ENCODE measurements around the gene WDR88.
"Not testable (repeated sequence)": the region's sequence is repeated elsewhere in the genome, so short reads cannot be mapped to it uniquely, and the experiment has no call there.

WDR88 gene

GRCh38 chr19:33150852-33151518, 19.1 kb downstream of the WDR88 start:
- Mint-ChIP-seq H3K27me3 (no peaks in the 10 kb centered on the region), H3K4me1 (ENCODE audit: low read depth) (no peaks in the 10 kb centered on the region), H3K9me3 (no peaks in the 10 kb centered on the region), H3K36me3 (ENCODE audit: low read depth) (no peaks in the 10 kb centered on the region), H3K27ac (no peak overlapping the region), H3K4me3 (no peak overlapping the region)

DNA sequence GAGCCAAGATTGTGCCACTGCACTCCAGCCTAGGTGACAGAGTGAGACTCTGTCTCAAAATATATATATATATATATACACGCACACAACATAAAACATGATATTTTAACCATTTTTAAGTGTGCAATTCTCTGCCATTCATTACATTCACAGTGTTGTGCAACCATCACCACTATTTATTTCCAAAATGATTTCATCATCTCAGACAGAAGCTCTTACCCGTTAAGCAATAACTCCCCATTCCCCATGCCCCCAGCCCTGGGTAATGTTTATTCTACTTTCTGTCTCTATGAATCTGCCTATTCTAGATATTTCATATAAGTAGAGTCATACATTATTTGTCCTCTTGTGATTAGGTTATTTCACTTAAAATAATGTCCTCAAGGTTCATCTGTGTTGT, 20.3 kb downstream of the WDR88 start:
- Mint-ChIP-seq H3K27ac (no peak overlapping the region), H3K4me3 (no peak overlapping the region), H3K4me1 (ENCODE audit: low read depth) (no peaks in the 10 kb centered on the region), H3K9me3 (no peaks in the 10 kb centered on the region), H3K27me3 (no peaks in the 10 kb centered on the region), H3K36me3 (ENCODE audit: low read depth) (no peaks in the 10 kb centered on the region)

GRCh38 chr19:33152625-33153024, 20.7 kb downstream of the WDR88 start:
- not testable (repeated sequence) for H3K4me3 Mint-ChIP-seq; H3K36me3 Mint-ChIP-seq (ENCODE audit: low read depth); H3K9me3 Mint-ChIP-seq; H3K4me1 Mint-ChIP-seq (ENCODE audit: low read depth); H3K27me3 Mint-ChIP-seq; H3K27ac Mint-ChIP-seq

DNA sequence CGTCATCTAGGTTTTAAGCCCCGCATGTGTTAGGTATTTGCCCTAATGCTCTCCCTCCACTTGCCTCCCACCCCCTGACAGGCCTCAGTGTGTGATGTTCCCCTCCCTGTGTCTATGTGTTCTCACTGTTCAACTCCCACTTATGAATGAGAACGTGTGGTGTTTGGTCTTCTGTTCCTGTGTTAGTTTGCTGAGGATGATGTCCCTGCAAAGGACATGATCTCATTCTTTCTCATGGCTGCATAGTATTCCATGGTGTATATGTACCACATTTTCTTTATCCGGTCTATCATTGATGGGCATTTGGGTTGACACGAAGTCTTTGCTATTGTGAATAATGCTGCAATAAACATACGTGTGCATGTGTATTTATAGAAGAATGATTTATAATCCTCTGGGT, 22.4 kb downstream of the WDR88 start:
- H3K36me3 Mint-ChIP-seq (ENCODE audit: low read depth); H3K9me3 Mint-ChIP-seq; H3K27me3 Mint-ChIP-seq; H3K4me3 Mint-ChIP-seq; H3K27ac Mint-ChIP-seq: not testable (repeated sequence)
- peaks cover 10% of the 10 kb centered on the region for H3K4me1 Mint-ChIP-seq (ENCODE audit: low read depth)

GRCh38 chr19:33156334-33156733, 24.4 kb downstream of the WDR88 start:
- peaks cover 30% of the 10 kb centered on the region for H3K4me1 Mint-ChIP-seq (ENCODE audit: low read depth)
- no peak overlapping the region for H3K4me3 Mint-ChIP-seq
- H3K27ac Mint-ChIP-seq: no peak overlapping the region
- no peaks in the 10 kb centered on the region for H3K9me3 Mint-ChIP-seq
- no peaks in the 10 kb centered on the region for H3K27me3 Mint-ChIP-seq
- peaks cover 4% of the 10 kb centered on the region for H3K36me3 Mint-ChIP-seq (ENCODE audit: low read depth)

DNA sequence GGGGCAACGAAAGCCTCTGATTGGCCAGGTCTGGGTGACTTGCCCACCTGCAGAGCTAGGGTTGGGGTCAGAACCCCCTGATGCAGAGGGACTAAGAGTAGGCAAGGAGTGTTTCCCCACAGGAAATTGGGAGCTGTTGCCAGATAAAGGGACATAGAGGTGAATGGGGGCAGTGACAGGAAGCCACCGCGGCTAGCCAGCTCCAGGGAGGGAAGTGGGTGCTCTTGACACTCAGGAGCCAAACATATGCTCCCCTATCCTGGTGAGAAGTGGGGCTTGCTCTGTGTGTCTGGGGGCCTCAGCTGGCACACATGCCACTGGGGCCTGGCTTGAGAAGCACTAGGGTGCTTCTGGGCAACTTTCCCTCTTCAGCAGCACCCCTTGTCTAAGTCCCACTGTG, 26.0 kb downstream of the WDR88 start:
- Mint-ChIP-seq H3K4me3 (no peak overlapping the region), H3K4me1 (ENCODE audit: low read depth) (peaks cover 33% of the 10 kb centered on the region), H3K36me3 (ENCODE audit: low read depth) (peaks cover 4% of the 10 kb centered on the region), H3K27ac (no peak overlapping the region), H3K9me3 (no peaks in the 10 kb centered on the region), H3K27me3 (no peaks in the 10 kb centered on the region)

- Mint-ChIP-seq H3K27me3 (no peaks in the 10 kb centered on the region), H3K27ac (no peak overlapping the region), H3K9me3 (no peaks in the 10 kb centered on the region)
Measured at GRCh38 chr19:33158365-33158764, 26.5 kb downstream of the WDR88 start.

DNA sequence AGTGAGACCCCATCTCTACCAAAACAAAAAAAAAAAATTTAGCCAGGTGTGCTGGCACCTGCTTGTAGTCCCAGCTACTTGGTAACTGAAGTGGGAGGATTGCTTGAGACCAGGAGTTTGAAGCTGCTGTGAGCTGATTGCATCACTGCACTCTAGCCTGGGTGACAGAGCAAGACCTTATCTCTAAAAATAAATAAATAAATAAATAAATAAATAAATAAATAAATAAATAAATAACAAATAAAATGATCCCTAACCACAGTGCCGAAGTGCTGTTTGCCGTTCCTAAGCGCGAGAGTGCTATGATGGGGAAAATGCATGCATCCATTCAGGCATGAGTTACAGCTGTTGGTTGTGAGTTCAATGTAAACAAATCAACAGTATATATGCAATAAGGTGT, 27.2 kb downstream of the WDR88 start:
- H3K4me1 Mint-ChIP-seq (ENCODE audit: low read depth): peaks cover 33% of the 10 kb centered on the region
- H3K27me3 Mint-ChIP-seq: no peaks in the 10 kb centered on the region
- no peaks in the 10 kb centered on the region for H3K9me3 Mint-ChIP-seq
- H3K36me3 Mint-ChIP-seq (ENCODE audit: low read depth): peaks cover 4% of the 10 kb centered on the region
- no peak overlapping the region for H3K4me3 Mint-ChIP-seq
- no peak overlapping the region for H3K27ac Mint-ChIP-seq

More at GRCh38 chr19:33158365-33158764, 26.5 kb downstream of the WDR88 start:
- Mint-ChIP-seq H3K36me3 (ENCODE audit: low read depth) (peaks cover 4% of the 10 kb centered on the region), H3K4me3 (no peak overlapping the region), H3K4me1 (ENCODE audit: low read depth) (peaks cover 33% of the 10 kb centered on the region)

GRCh38 chr19:33159893-33160292, 28.0 kb downstream of the WDR88 start:
- Mint-ChIP-seq H3K27me3 (no peaks in the 10 kb centered on the region), H3K4me1 (ENCODE audit: low read depth) (peaks cover 33% of the 10 kb centered on the region), H3K4me3 (no peak overlapping the region), H3K9me3 (no peaks in the 10 kb centered on the region), H3K36me3 (ENCODE audit: low read depth) (peaks cover 4% of the 10 kb centered on the region), H3K27ac (peak overlapping the region; percentile 92)

- Mint-ChIP-seq H3K4me1 (ENCODE audit: low read depth) (peaks cover 33% of the 10 kb centered on the region), H3K4me3 (no peak overlapping the region), H3K36me3 (ENCODE audit: low read depth) (peaks cover 4% of the 10 kb centered on the region), H3K27ac (peak overlapping the region; percentile 92), H3K27me3 (no peaks in the 10 kb centered on the region), H3K9me3 (no peaks in the 10 kb centered on the region)
Measured at GRCh38 chr19:33161201-33161600, 29.3 kb downstream of the WDR88 start.

- Mint-ChIP-seq H3K27me3 (no peaks in the 10 kb centered on the region), H3K27ac (no peak overlapping the region), H3K36me3 (ENCODE audit: low read depth) (peaks cover 10% of the 10 kb centered on the region), H3K9me3 (peaks cover 5% of the 10 kb centered on the region), H3K4me1 (ENCODE audit: low read depth) (peaks cover 25% of the 10 kb centered on the region), H3K4me3 (no peak overlapping the region)
Measured at GRCh38 chr19:33163481-33163880, 31.6 kb downstream of the WDR88 start.

DNA sequence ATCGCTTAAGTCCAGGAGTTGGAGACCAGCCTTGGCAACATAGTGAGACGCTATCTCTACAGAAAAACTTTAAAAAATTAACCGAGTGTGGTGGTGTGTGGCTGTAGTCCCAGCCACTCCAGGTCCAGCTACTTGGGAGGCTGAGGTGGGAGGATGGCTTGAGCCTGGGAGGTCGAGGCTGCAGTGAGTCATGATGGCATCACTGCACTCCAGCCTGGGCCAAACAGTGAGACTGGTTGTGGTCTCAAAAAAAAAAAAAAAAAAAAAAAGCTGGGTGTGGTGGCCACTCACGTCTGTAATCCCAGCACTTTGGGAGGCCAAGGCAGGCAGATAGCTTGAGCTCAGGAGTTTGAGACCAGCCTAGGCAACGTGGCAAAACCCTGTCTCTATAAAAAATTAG, 34.1 kb downstream of the WDR88 start:
- not testable (repeated sequence) for H3K9me3 Mint-ChIP-seq; H3K27me3 Mint-ChIP-seq; H3K27ac Mint-ChIP-seq; H3K4me3 Mint-ChIP-seq; H3K36me3 Mint-ChIP-seq (ENCODE audit: low read depth); H3K4me1 Mint-ChIP-seq (ENCODE audit: low read depth)

DNA sequence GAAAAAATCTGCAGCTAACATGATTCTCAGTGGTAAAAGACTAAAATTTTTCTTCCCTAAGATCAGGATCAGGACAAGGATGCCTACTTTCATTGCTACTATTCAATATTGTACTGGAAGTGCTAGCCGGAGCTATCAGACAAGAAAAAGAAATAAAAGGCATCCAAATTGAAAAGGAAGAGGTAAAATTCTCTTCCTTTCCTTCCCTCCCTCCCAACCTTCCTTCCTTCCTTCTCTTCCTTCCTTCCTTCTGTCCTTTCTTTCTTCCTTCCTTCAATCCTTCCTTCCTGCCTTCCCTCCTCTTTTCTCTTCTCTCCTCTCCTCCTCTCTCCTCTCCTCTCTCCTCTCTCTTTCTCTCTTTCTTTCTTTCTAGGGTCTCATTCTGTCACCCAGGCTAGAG, 35.5 kb downstream of the WDR88 start:
- Mint-ChIP-seq H3K27me3 (no peaks in the 10 kb centered on the region), H3K9me3 (peaks cover 5% of the 10 kb centered on the region), H3K4me3 (no peak overlapping the region), H3K36me3 (ENCODE audit: low read depth) (peaks cover 5% of the 10 kb centered on the region), H3K4me1 (ENCODE audit: low read depth) (peaks cover 6% of the 10 kb centered on the region), H3K27ac (no peak overlapping the region)

- no peak overlapping the region for H3K27ac Mint-ChIP-seq
- H3K9me3 Mint-ChIP-seq: peaks cover 5% of the 10 kb centered on the region
- H3K27me3 Mint-ChIP-seq: no peaks in the 10 kb centered on the region
- no peak overlapping the region for H3K4me3 Mint-ChIP-seq
- H3K36me3 Mint-ChIP-seq (ENCODE audit: low read depth): peaks cover 5% of the 10 kb centered on the region
- H3K4me1 Mint-ChIP-seq (ENCODE audit: low read depth): peaks cover 12% of the 10 kb centered on the region
Measured at GRCh38 chr19:33168528-33168927, 36.6 kb downstream of the WDR88 start.

DNA sequence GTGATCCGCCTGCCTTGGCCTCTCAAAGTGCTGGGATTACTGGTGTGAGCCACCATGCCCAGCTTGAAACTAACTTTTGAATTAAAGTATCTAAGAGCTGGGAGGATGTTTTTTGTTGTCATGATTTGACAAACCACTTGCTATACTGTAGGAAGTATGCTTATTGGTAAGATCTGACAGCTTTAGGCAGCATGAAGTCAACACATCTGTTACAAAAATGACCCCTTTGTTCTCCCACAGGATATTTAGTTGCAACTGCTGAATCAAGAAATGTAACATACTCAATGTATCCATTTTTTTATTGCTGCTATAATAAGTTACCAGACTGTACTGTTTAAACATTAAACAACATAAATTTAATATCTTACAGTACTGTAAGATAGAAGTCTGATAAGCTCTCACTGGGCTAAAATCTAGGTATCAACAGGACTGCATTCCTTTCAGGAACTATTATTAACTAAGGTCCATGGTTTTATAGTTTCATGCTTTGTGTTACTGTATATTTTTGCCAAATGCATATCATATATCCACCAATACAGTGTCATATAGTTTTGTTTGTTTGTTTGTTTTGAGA, 39.4 kb downstream of the WDR88 start:
- Mint-ChIP-seq H3K4me3 (no peak overlapping the region), H3K27ac (no peak overlapping the region), H3K9me3 (peaks cover 5% of the 10 kb centered on the region), H3K4me1 (ENCODE audit: low read depth) (peaks cover 23% of the 10 kb centered on the region), H3K36me3 (ENCODE audit: low read depth) (peaks cover 5% of the 10 kb centered on the region), H3K27me3 (no peaks in the 10 kb centered on the region)

DNA sequence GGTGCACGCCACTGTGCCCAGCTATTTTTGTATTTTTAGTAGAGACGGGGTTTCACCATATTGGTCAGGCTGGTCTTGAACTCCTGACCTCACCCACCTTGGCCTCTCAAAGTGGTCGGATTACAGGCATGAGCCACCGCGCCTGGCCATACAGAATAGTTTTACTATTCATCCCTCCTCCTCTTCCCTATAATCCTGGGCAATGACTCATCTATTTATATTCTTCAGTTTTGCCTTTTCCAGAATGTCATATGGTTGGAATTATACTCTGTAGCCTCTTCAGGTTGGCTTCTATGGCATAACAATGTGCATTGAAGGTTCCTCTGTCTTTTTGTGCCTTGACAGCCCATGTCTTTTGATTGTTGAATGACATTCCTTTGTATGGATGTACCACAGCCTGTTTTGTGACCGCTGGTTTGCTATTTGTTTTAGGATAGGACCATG, 40.0 kb downstream of the WDR88 start:
- no peak overlapping the region for H3K27ac Mint-ChIP-seq
- no peak overlapping the region for H3K4me3 Mint-ChIP-seq
- H3K4me1 Mint-ChIP-seq (ENCODE audit: low read depth): peaks cover 27% of the 10 kb centered on the region
- H3K9me3 Mint-ChIP-seq: peaks cover 5% of the 10 kb centered on the region
- H3K27me3 Mint-ChIP-seq: peaks cover 3% of the 10 kb centered on the region
- peaks cover 9% of the 10 kb centered on the region for H3K36me3 Mint-ChIP-seq (ENCODE audit: low read depth)

All from stimulated activated naive CD8-positive, alpha-beta T cell treated with anti-CD3 and anti-CD28 coated beads, Interleukin-15, Interleukin-2, amounts not matched to agents 100 ng/mL and 50 ng/mL, for 24 hours (primary cell).